Upper lobe of right lung (tissue), 1 donor: ENCODE data around the gene CIT. TPM values are rescaled to one million over a fixed set of nuclear protein-coding genes. Genes with fewer than 3 reads are reported as not detected.

ENCODE experiments used
- ATAC-seq: fragments of 200-7000 bp; cut with Tn5 transposase; one replicate; pipeline ENCODE4 v1.9.1; 2020; ENCODE audit warnings: mild to moderate bottlenecking, moderate library complexity
- DNase-seq: peaks from one replicate; pipeline ENCODE4 v3.0.0-alpha.2; 2020
- H3K27ac ChIP-seq: fragments of 200-600 bp; one replicate; pipeline ENCODE4 v1.8.0; 2022
- H3K27me3 ChIP-seq: fragments of 200-600 bp; one replicate; pipeline ENCODE4 v1.8.0; 2022; ENCODE audit warnings: mild to moderate bottlenecking
- H3K36me3 ChIP-seq: fragments of 200-600 bp; one replicate; pipeline ENCODE4 v1.8.0; 2022
- H3K4me1 ChIP-seq: fragments of 200-600 bp; one replicate; pipeline ENCODE4 v1.8.0; 2022
- H3K4me3 ChIP-seq: fragments of 200-600 bp; one replicate; pipeline ENCODE4 v1.8.0; 2022; ENCODE audit warnings: mild to moderate bottlenecking
- H3K9me3 ChIP-seq: fragments of 200-600 bp; one replicate; pipeline ENCODE4 v1.8.0; 2022
- intact Hi-C: fragments of 100-400 bp; cut with DNase I; formaldehyde crosslinking; loops from one replicate; pipeline ENCODE4 v1.11.0; 2022
- total RNA-seq: library from RNA; stranded (reverse); fragmentation: NEBNext Ultra II Directional; extraction: Animal tissue kit (Norgen Biotek cat#: 25700); gene quantifications from one replicate; pipeline ENCODE4 v1.2.1, GENCODE V29; 2021
- TF ChIP-seq, protein P1 (sequence below): fragments of 200-600 bp; IDR thresholded peaks from one replicate; pipeline ENCODE4 v1.8.0; 2022; ENCODE audit warnings: antibody characterized with exemption
- donor health status: DM: no; HTN: yes; CAD: no; lungs with severe emphysema.

Gene CIT
- total RNA-seq, 1 donor from 2014 or later: 6.8 TPM

DNA sequence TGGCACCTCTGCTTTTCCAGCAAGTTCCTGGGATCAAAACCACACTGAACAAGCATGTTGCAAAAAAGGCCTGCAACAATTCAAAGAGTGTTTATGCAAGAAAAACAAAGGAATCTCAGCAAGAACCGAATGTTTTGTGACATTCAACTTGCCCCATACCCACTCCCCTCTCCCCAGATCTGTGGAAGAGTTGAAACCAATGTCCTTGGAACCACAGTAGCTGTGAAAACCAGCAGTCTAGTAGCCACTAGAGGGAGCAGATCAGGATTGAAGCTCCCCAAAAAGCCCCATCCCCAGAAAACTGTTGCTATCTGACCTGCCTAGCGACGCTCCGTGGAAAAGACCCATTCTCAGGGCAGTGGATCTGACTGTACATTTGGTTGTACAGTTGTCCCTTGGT is 182.1 kb downstream of the CIT start:
- H3K27ac ChIP-seq: no peak overlapping the region
- H3K4me1 ChIP-seq: peaks cover 23% of the 10 kb centered on the region
- DNase-seq (no peak), ATAC-seq (peak; percentile 14)
- no peaks in the 10 kb centered on the region for H3K9me3 ChIP-seq
- TF ChIP-seq, protein P1, sequence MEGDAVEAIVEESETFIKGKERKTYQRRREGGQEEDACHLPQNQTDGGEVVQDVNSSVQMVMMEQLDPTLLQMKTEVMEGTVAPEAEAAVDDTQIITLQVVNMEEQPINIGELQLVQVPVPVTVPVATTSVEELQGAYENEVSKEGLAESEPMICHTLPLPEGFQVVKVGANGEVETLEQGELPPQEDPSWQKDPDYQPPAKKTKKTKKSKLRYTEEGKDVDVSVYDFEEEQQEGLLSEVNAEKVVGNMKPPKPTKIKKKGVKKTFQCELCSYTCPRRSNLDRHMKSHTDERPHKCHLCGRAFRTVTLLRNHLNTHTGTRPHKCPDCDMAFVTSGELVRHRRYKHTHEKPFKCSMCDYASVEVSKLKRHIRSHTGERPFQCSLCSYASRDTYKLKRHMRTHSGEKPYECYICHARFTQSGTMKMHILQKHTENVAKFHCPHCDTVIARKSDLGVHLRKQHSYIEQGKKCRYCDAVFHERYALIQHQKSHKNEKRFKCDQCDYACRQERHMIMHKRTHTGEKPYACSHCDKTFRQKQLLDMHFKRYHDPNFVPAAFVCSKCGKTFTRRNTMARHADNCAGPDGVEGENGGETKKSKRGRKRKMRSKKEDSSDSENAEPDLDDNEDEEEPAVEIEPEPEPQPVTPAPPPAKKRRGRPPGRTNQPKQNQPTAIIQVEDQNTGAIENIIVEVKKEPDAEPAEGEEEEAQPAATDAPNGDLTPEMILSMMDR: peak; percentile 41
- intact Hi-C loops: no loop called here
- H3K27me3 ChIP-seq: no peaks in the 10 kb centered on the region
- peaks cover 3% of the 10 kb centered on the region for H3K36me3 ChIP-seq
- no peak overlapping the region for H3K4me3 ChIP-seq

DNA sequence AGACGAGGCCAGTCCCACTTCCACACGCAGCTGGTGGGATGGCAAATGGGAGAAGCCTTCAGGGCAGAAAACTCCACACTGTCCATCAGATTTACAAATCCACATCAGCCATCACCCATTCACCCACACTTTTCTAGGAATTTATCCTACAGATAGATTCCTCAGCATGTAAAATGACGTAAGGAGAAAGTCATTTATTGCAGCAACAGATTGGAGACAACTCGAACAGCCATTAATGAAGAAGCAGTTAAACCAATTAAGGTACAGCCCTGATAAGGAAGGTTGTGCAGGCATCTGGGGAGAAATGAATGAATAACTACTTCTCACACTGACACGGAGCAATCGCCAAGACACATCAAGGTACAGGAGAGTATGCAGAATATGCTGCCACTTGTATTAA is 183.0 kb downstream of the CIT start:
- peaks cover 23% of the 10 kb centered on the region for H3K4me1 ChIP-seq
- DNase-seq: no peak
- ATAC-seq: no peak
- H3K9me3 ChIP-seq: no peaks in the 10 kb centered on the region
- H3K27ac ChIP-seq: peak overlapping the region; percentile 32
- no peaks in the 10 kb centered on the region for H3K27me3 ChIP-seq
- H3K4me3 ChIP-seq: no peak overlapping the region
- intact Hi-C loops: no loop called here
- TF ChIP-seq, protein P1: no peak
- no peaks in the 10 kb centered on the region for H3K36me3 ChIP-seq

DNA sequence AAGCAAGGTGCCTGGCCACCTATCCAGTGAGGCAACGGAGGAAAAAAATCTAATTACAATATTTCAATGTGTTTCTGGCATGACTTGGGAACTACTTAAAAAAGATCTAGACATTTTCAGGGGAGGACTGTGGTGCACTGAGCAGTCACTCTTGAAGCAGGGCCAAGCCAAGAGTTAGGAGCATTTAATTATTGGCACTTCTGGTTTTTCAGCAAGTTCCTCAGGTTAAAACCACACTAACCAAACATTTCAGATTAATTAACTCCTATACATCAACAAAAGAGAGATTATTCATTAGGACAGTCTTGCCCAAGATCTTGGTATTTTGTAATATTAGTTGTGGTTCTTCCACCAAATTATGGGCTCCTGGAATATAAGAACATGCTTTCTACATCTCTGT is 183.6 kb downstream of the CIT start:
- Histone ChIP-seq H3K9me3 (no peaks in the 10 kb centered on the region), H3K4me1 (peaks cover 23% of the 10 kb centered on the region), H3K4me3 (no peak overlapping the region), H3K27ac (peak overlapping the region; percentile 65), H3K36me3 (no peaks in the 10 kb centered on the region), H3K27me3 (no peaks in the 10 kb centered on the region)
- intact Hi-C loops: no loop called here
- no peak for ATAC-seq
- DNase-seq: no peak
- TF ChIP-seq, protein P1: no peak

DNA sequence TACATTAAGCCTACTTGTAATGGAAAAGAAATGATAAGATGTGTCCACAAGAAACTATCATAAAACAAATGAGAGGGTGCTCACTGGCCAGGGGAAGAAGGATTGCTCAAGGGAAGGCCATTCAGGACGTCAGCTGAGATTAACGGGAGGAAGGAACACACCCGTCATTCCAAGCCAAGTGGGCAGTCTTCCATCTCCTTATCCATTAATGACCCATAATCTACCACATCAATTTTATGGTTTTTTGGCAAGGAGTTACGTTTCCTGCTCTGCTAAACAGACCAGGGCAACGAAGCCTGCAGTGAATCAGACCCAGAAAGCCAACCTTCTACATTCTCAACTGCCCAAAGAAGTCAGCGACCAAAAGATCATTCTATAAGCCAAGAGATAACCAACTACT is 184.1 kb downstream of the CIT start:
- DNase-seq (no peak), ATAC-seq (peak; percentile 78)
- peak overlapping the region; percentile 65 for H3K27ac ChIP-seq
- H3K9me3 ChIP-seq: no peaks in the 10 kb centered on the region
- TF ChIP-seq, protein P1: no peak
- H3K27me3 ChIP-seq: no peaks in the 10 kb centered on the region
- H3K36me3 ChIP-seq: no peaks in the 10 kb centered on the region
- H3K4me1 ChIP-seq: peaks cover 23% of the 10 kb centered on the region
- H3K4me3 ChIP-seq: no peak overlapping the region
- intact Hi-C loops: no loop called here

DNA sequence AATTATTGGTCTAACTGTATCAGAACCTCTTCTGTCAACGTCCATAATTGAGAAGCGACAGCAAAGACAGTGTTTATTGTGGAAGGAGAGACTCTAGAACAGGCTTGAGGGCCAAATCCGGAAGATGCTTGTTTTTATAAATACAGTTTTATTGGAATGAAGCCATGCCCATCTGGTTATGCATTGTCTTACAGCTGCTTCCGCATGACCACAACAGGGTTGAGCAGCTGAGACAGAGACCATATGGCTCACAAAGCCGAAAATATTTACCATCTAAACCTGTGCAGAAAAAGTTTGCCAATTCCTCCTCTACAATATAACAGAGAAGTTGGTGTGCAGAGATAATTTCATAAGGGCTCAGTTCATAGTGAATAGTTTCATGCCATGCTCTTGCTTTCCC is 184.7 kb downstream of the CIT start:
- intact Hi-C loops: no loop called here
- no peak for ATAC-seq
- H3K4me3 ChIP-seq: no peak overlapping the region

More for the DNA sequence above, 184.7 kb downstream of the CIT start:
- Histone ChIP-seq H3K27ac (peak overlapping the region; percentile 44), H3K27me3 (no peaks in the 10 kb centered on the region), H3K9me3 (no peaks in the 10 kb centered on the region), H3K36me3 (no peaks in the 10 kb centered on the region), H3K4me1 (peaks cover 23% of the 10 kb centered on the region)
- TF ChIP-seq, protein P1: no peak
- no peak for DNase-seq
